ENCODE data around the gene PFDN4. TPM values are rescaled to one million over a fixed set of nuclear protein-coding genes. Genes with fewer than 3 reads are reported as not detected.

The PFDN4 gene
- total RNA-seq, 3 donors from 2014 or later: 41.0 to 57.7 (median 52.1) TPM

GRCh38 chr20:54165803-54166202 is 42.1 kb upstream of the PFDN4 start:
- intact Hi-C loops (cut with DNase I; ENCODE audit: low total_unique reads): no loop called here
- no peak overlapping the region for H3K4me3 ChIP-seq
- H3K4me1 ChIP-seq: no peaks in the 10 kb centered on the region
- H3K9me3 ChIP-seq: no peaks in the 10 kb centered on the region
- no peaks in the 10 kb centered on the region for H3K36me3 ChIP-seq
- TF ChIP-seq, protein P1, sequence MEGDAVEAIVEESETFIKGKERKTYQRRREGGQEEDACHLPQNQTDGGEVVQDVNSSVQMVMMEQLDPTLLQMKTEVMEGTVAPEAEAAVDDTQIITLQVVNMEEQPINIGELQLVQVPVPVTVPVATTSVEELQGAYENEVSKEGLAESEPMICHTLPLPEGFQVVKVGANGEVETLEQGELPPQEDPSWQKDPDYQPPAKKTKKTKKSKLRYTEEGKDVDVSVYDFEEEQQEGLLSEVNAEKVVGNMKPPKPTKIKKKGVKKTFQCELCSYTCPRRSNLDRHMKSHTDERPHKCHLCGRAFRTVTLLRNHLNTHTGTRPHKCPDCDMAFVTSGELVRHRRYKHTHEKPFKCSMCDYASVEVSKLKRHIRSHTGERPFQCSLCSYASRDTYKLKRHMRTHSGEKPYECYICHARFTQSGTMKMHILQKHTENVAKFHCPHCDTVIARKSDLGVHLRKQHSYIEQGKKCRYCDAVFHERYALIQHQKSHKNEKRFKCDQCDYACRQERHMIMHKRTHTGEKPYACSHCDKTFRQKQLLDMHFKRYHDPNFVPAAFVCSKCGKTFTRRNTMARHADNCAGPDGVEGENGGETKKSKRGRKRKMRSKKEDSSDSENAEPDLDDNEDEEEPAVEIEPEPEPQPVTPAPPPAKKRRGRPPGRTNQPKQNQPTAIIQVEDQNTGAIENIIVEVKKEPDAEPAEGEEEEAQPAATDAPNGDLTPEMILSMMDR (IDR thresholded peaks at IDR 0.05): no peak
- TF ChIP-seq POLR2AphosphoS5 (IDR thresholded peaks at IDR 0.05): no peak
- no peak for TF ChIP-seq POLR2A (IDR thresholded peaks at IDR 0.05)
- no peak for DNase-seq (ENCODE audit: low spot score in 2 of 2)
- H3K27me3 ChIP-seq: peaks cover 0 to 11% of the 10 kb centered on the region in 2 donors
- H3K27ac ChIP-seq: no peak overlapping the region

- no peaks in the 10 kb centered on the region for H3K9me3 ChIP-seq
- H3K4me1 ChIP-seq: no peaks in the 10 kb centered on the region
- no peaks in the 10 kb centered on the region for H3K36me3 ChIP-seq
- no peak for DNase-seq (ENCODE audit: low spot score in 2 of 2)
- intact Hi-C loops (cut with DNase I; ENCODE audit: low total_unique reads): no loop called here
- no peak overlapping the region for H3K27ac ChIP-seq
- H3K4me3 ChIP-seq: no peak overlapping the region
- TF ChIP-seq POLR2AphosphoS5 (IDR thresholded peaks at IDR 0.05): no peak
- TF ChIP-seq, protein P1 (IDR thresholded peaks at IDR 0.05): no peak
- H3K27me3 ChIP-seq: peaks cover 0 to 22% of the 10 kb centered on the region in 2 donors
Measured at GRCh38 chr20:54166987-54167662, 40.8 kb upstream of the PFDN4 start.

GRCh38 chr20:54167909-54168872 is 39.7 kb upstream of the PFDN4 start:
- no peak for DNase-seq (ENCODE audit: low spot score in 2 of 2)
- Histone ChIP-seq H3K4me1 (no peaks in the 10 kb centered on the region), H3K27me3 (peaks cover 4 to 32% of the 10 kb centered on the region in 2 donors), H3K36me3 (no peaks in the 10 kb centered on the region), H3K9me3 (no peaks in the 10 kb centered on the region), H3K27ac (no peak overlapping the region), H3K4me3 (no peak overlapping the region)
- intact Hi-C loops (cut with DNase I; ENCODE audit: low total_unique reads): no loop called here
- TF ChIP-seq, protein P1 (IDR thresholded peaks at IDR 0.05): no peak
- TF ChIP-seq POLR2AphosphoS5 (IDR thresholded peaks at IDR 0.05): no peak
- TF ChIP-seq POLR2A (IDR thresholded peaks at IDR 0.05): no peak

GRCh38 chr20:54168961-54169862 is 38.7 kb upstream of the PFDN4 start:
- H3K9me3 ChIP-seq: no peaks in the 10 kb centered on the region
- H3K36me3 ChIP-seq: no peaks in the 10 kb centered on the region
- intact Hi-C loops (cut with DNase I; ENCODE audit: low total_unique reads): no loop called here
- TF ChIP-seq POLR2A (IDR thresholded peaks at IDR 0.05): no peak
- TF ChIP-seq, protein P1 (IDR thresholded peaks at IDR 0.05): no peak
- TF ChIP-seq POLR2AphosphoS5 (IDR thresholded peaks at IDR 0.05): no peak
- no peak overlapping the region for H3K4me3 ChIP-seq
- H3K4me1 ChIP-seq: no peaks in the 10 kb centered on the region
- no peak for DNase-seq (ENCODE audit: low spot score in 2 of 2)
- peaks cover 14 to 43% of the 10 kb centered on the region in 2 donors for H3K27me3 ChIP-seq
- no peak overlapping the region for H3K27ac ChIP-seq

Measured in breast epithelium (tissue), 4 donors.